ENCODE results near the gene BCAS3. TPM values are rescaled to one million over a fixed set of nuclear protein-coding genes. Genes with fewer than 3 reads are reported as not detected.

The BCAS3 gene
- total RNA-seq, 1 donor from 2014 or later, result 29.6 TPM

DNA sequence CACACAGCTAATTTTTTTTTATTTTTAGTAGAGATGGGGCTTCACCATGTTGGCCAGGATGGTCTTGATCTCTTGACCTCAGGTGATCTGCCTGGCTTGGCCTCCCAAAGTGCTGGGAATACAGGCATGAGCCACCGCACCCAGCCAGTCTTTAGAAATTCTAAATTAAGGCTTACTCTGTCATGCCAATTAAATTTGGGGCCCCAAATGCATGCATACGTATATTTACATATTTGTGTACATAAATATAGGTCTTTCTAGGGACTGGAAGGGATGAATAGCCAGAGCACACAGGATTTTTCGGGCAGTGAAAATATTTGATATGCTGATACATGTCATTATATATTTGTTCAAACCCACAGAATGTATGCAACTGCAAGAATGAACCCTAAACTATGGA is 105.1 kb downstream of the BCAS3 start:
- Histone ChIP-seq H3K4me1 (no peaks in the 10 kb centered on the region), H3K27me3 (ENCODE audit: low read depth) (no peaks in the 10 kb centered on the region), H3K4me3 (no peak overlapping the region), H3K9me3 (no peaks in the 10 kb centered on the region), H3K36me3 (no peaks in the 10 kb centered on the region), H3K27ac (no peak overlapping the region)
- intact Hi-C loops (cut with DNase I), result no loop called here
- no peak for TF ChIP-seq CTCF (IDR thresholded peaks at IDR 0.05)
- DNase-seq (no peak), ATAC-seq (no peak)

GRCh38 chr17:60790205-60790604 is 112.6 kb downstream of the BCAS3 start:
- no peak for TF ChIP-seq CTCF (IDR thresholded peaks at IDR 0.05)
- H3K4me1 ChIP-seq, result no peaks in the 10 kb centered on the region
- no peak for ATAC-seq
- no peaks in the 10 kb centered on the region for H3K9me3 ChIP-seq
- intact Hi-C loops (cut with DNase I), result no loop called here
- no peak overlapping the region for H3K27ac ChIP-seq
- H3K36me3 ChIP-seq, result no peaks in the 10 kb centered on the region
- DNase-seq, result no peak
- no peak overlapping the region for H3K4me3 ChIP-seq
- no peaks in the 10 kb centered on the region for H3K27me3 ChIP-seq (ENCODE audit: low read depth)

DNA sequence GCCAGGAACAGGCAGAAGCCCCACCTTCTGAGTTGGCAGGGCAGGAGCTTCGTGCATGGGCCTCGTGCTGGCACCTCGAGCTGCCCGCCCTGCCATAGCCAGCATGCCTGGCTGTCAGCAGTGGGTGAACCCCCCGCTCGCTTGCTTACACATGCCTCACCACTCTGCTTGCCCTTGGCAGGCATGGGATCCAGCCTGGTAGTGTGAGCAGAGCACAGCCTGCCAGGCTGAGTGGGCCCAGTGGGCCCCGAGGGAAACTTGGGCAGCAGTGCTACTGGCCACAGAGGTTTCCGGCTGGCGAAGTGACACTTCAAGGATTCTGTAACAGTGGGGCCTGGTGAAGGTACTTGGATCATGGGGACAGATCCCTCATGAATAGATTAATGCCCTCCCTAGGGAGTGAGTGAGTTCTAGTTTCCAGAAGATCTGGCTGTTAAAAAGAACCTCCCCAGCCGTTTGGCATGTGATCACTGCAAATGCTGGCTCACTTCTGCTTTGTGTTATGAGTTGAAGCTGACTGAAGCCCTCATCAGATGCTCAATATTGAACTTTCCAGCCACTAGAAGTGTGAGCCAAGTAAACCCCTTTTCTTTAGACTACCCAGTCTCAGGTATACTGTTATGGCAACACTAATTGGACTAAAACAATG is 114.7 kb downstream of the BCAS3 start:
- no peak overlapping the region for H3K27ac ChIP-seq
- no peak for TF ChIP-seq CTCF (IDR thresholded peaks at IDR 0.05)
- no peaks in the 10 kb centered on the region for H3K4me1 ChIP-seq
- no peaks in the 10 kb centered on the region for H3K36me3 ChIP-seq
- no peak overlapping the region for H3K4me3 ChIP-seq
- ATAC-seq (no peak), DNase-seq (no peak)
- no peaks in the 10 kb centered on the region for H3K27me3 ChIP-seq (ENCODE audit: low read depth)
- H3K9me3 ChIP-seq, result no peaks in the 10 kb centered on the region
- intact Hi-C loops (cut with DNase I), result no loop called here

DNA sequence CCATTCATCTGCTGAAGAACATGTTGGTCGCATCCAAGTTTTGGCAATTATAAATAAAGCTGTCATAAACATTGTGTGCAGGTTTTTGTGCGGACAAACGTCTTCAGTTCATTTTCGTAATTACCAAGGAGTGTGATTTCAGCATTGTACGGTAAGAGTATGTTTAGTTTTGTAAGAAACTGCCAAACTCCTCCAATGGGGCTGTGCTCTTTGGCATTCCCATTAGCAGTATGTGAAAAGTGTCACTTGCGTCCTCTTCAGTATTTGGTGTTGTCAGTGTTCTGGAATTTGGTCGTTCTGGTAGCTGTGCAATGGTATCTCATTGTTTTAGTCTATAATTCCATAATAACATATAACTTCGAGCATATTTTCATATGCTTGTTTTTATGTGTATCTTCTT is 120.9 kb downstream of the BCAS3 start:
- Histone ChIP-seq H3K27me3 (ENCODE audit: low read depth) (no peaks in the 10 kb centered on the region), H3K27ac (no peak overlapping the region), H3K4me1 (no peaks in the 10 kb centered on the region), H3K4me3 (no peak overlapping the region), H3K36me3 (no peaks in the 10 kb centered on the region), H3K9me3 (no peaks in the 10 kb centered on the region)
- no peak for ATAC-seq
- intact Hi-C loops (cut with DNase I), result no loop called here
- DNase-seq, result no peak
- no peak for TF ChIP-seq CTCF (IDR thresholded peaks at IDR 0.05)

DNA sequence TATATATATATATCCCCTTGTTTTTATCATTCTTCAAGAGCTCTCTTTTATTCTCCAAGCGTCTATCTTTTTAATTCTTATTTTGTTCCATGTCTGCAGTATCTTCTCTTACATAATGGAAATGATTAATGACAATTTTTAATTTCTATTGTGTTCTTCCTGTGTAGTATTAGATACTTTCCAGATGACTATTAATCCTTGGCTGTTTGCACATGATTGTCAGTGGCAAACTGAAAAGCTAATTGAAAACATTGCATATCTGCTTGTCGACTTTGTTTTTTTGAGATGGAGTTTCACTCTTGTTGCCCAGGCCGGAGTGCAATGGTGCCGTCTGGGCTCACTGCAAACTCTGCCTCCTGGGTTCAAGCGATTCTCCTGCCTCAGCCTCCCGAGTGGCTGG is 124.7 kb downstream of the BCAS3 start:
- DNase-seq, result no peak
- ATAC-seq, result no peak
- H3K4me1 ChIP-seq, result no peaks in the 10 kb centered on the region
- H3K27ac ChIP-seq, result no peak overlapping the region
- H3K27me3 ChIP-seq (ENCODE audit: low read depth), result no peaks in the 10 kb centered on the region
- H3K36me3 ChIP-seq, result no peaks in the 10 kb centered on the region
- H3K9me3 ChIP-seq, result no peaks in the 10 kb centered on the region
- no peak for TF ChIP-seq CTCF (IDR thresholded peaks at IDR 0.05)
- intact Hi-C loops (cut with DNase I), result no loop called here
- H3K4me3 ChIP-seq, result no peak overlapping the region
